Thoracic aorta (tissue), 2 donors: ENCODE measurements around the gene DHX16. TPM values are rescaled to one million over a fixed set of nuclear protein-coding genes. Genes with fewer than 3 reads are reported as not detected.

ENCODE experiments used
- ATAC-seq: fragments of 150-250 bp; one replicate; pipeline ENCODE4 v1.8.0; 2017; ENCODE audit warnings: low read depth; ENCODE audit not compliant: insufficient number of reproducible peaks, low FRiP score
- DNase-seq: peaks from one replicate; pipeline ENCODE4 v3.0.0-alpha.2; 2020; ENCODE audit warnings: low spot score
- H3K27ac ChIP-seq, 2 donors: fragments of 200-600 bp; sonication (generic); 1 replicate in 1 of 2; 2 replicates in 1 of 2; pipeline ENCODE4 v1.5.1; 2016; ENCODE audit warnings: mild to moderate bottlenecking in 2 of 2, moderate library complexity in 2 of 2
- H3K27me3 ChIP-seq: fragments of 200-600 bp; sonication (generic); replicated peaks from 2 replicates; pipeline ENCODE4 v1.6.0; 2016; ENCODE audit warnings: mild to moderate bottlenecking; ENCODE audit not compliant: insufficient read depth
- H3K36me3 ChIP-seq: fragments of 200-600 bp; sonication (generic); one replicate; pipeline ENCODE4 v1.5.1; 2016
- H3K4me1 ChIP-seq, 2 donors: fragments of 200-600 bp; sonication (generic); 1 replicate in 1 of 2; 2 replicates in 1 of 2; pipeline versions ENCODE4 v1.5.1 to v1.6.0; 2016; ENCODE audit warnings: low read depth in 2 of 2, mild to moderate bottlenecking in 1 of 2; ENCODE audit not compliant: control insufficient read depth in 1 of 2
- H3K4me3 ChIP-seq: fragments of 200-600 bp; sonication (generic); 2 replicates; pipeline ENCODE4 v1.5.1; 2016; ENCODE audit warnings: mild to moderate bottlenecking
- H3K9me3 ChIP-seq: fragments of 200-600 bp; sonication (generic); 2 replicates; pipeline ENCODE4 v1.5.1; 2016
- total RNA-seq, 2 donors: library from RNA; depleted of rRNA; stranded (reverse); fragments of >200 nt; gene quantifications; one replicate each; pipeline versions ENCODE4 v1.1.0 to v1.2.3, GENCODE V29; 2016
- TF ChIP-seq, protein P1 (sequence below): fragments of 200-600 bp; sonication (generic); IDR thresholded peaks from one replicate; pipeline ENCODE4 v1.5.1; 2019; ENCODE audit warnings: antibody characterized with exemption

DHX16 gene
- total RNA-seq, 2 donors from 2014 or later: 27.4 to 55.2 TPM

DNA sequence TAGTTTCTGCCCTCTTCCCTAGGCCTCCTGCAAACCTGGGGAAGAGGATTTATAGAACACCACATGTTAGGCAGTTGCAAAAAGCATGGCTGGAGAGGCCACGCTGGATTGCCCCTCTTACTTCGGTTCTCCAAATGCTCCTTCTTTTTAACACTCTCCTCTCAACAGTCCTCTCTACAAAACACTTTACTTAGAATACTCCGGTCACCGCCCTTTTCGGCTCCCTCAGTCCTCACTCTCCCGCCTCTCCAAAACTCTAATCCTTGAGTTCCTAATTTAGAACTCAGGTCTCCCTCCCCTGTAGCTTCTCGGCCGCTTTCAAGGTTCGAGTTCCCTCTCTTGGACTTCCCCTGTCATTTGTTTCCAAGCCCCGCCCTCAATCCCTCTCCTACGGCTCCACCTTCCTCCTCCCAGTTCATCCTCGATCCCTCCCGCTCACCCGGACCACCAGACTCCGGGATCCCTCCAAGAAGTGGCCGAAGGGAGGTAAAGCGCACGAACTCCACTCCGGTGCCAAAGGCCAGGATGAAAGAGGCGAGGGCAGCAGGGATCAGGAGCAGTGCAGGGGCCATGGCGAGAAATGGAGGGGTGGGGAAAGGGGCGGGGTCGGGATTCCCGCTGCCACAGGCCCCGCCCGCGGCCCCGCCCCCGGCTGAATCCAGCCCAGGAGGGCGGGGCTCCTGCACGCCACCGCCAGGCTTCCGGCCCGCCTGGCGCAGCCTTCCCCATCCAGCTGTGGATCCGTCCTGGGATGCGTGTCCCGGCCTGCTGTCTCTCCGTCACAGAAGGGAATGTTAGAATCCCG, 17.8 kb upstream of the DHX16 start, which contains the start of gene NRM:
Gene NRM, minus strand, starts transcription at position 582 of the 805 bp plus-strand sequence. Its CDS starts 10 bp downstream, at position 572.
- H3K4me1 ChIP-seq: peaks cover 25 to 37% of the 10 kb centered on the region in 2 donors
- peak within 1 kb of the TSS; percentile 92 for H3K4me3 ChIP-seq
- peak; percentile 80 for DNase-seq
- ATAC-seq: peak; percentile 66
- H3K9me3 ChIP-seq: no peaks in the 10 kb centered on the region
- TF ChIP-seq, protein P1, sequence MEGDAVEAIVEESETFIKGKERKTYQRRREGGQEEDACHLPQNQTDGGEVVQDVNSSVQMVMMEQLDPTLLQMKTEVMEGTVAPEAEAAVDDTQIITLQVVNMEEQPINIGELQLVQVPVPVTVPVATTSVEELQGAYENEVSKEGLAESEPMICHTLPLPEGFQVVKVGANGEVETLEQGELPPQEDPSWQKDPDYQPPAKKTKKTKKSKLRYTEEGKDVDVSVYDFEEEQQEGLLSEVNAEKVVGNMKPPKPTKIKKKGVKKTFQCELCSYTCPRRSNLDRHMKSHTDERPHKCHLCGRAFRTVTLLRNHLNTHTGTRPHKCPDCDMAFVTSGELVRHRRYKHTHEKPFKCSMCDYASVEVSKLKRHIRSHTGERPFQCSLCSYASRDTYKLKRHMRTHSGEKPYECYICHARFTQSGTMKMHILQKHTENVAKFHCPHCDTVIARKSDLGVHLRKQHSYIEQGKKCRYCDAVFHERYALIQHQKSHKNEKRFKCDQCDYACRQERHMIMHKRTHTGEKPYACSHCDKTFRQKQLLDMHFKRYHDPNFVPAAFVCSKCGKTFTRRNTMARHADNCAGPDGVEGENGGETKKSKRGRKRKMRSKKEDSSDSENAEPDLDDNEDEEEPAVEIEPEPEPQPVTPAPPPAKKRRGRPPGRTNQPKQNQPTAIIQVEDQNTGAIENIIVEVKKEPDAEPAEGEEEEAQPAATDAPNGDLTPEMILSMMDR: no peak
- no peaks in the 10 kb centered on the region for H3K36me3 ChIP-seq
- no peaks in the 10 kb centered on the region for H3K27me3 ChIP-seq
- peak within 1 kb of the TSS; percentile 92 to 100 for H3K27ac ChIP-seq

- H3K36me3 ChIP-seq: no peaks in the 10 kb centered on the region
- peaks cover 24 to 35% of the 10 kb centered on the region in 2 donors for H3K4me1 ChIP-seq
- DNase-seq (no peak), ATAC-seq (no peak)
- peak overlapping the region; percentile 92 to 100 for H3K27ac ChIP-seq
- TF ChIP-seq, protein P1: no peak
- no peaks in the 10 kb centered on the region for H3K27me3 ChIP-seq
- peak overlapping the region; percentile 92 for H3K4me3 ChIP-seq
- H3K9me3 ChIP-seq: no peaks in the 10 kb centered on the region
Observed at GRCh38 chr6:30689985-30690384, 17.2 kb upstream of the DHX16 start.

DNA sequence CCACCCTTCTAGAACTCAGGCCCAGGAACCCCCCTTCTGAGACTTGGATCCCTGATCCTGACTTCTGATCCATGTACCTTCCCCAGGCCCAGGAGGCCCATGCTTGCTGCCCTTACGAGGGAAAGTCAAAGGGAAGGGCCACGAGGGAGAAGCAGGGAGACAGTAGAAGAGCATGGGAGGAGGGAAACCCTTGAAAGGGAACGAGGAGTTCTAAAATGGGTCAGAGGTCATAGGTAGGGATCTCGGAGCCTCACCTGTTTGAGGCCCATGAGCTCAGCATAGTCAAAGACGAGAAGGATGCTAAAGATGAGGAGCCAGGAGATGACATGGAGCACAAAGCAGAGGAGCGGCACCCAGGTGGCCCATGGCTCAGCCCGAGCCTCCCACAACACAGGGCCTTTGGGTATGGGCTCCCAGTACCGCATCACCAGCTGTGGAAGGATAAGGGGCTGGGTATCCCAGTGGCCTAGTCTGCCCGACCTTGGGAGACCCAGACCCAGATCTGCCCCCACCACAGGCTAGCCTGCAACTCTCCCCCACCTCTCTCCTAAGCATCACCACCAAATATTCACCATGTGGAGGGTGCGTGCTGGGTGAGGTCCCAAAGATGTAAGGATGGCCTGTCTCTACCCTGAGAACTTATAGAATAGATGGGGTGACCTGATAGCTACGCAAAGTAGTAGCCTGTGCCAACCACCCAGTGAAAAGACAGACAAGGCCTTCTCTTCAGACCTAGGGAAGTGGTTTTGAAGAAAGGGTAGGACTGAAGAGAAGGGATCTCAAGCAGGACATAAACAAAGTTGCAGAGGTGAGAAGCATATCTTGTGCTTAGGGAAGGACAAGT, 16.4 kb upstream of the DHX16 start:
- TF ChIP-seq, protein P1: no peak
- peaks cover 24 to 36% of the 10 kb centered on the region in 2 donors for H3K4me1 ChIP-seq
- no peaks in the 10 kb centered on the region for H3K36me3 ChIP-seq
- DNase-seq: no peak
- no peak overlapping the region for H3K4me3 ChIP-seq
- no peak for ATAC-seq
- peak overlapping the region; percentile 100 for H3K27ac ChIP-seq
- no peaks in the 10 kb centered on the region for H3K27me3 ChIP-seq
- no peaks in the 10 kb centered on the region for H3K9me3 ChIP-seq

DNA sequence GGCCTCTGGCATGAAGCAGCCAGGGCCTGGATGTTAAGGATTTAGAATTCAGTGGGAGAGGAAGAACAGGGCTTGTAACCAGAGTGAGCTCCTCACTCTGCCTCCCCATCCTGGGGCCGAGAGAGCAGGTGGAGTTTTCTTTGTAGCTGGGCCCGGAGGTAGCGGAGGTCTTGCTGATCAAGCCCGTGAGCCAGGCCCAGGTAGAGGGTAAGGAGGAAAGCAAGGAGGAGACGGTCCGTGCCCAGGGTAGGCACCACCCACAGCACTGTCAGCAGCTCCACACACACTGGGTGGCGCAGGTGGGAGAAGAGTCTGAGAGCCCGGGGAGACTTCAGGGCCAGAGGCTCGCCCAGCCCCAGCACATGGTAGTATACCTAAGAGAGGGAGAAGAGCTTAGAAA, 15.8 kb upstream of the DHX16 start:
- peak overlapping the region; percentile 99 for H3K4me3 ChIP-seq
- peaks cover 24 to 36% of the 10 kb centered on the region in 2 donors for H3K4me1 ChIP-seq
- DNase-seq: no peak

More for the DNA sequence above, 15.8 kb upstream of the DHX16 start:
- Histone ChIP-seq H3K27ac (peak overlapping the region; percentile 100), H3K9me3 (no peaks in the 10 kb centered on the region), H3K36me3 (no peaks in the 10 kb centered on the region), H3K27me3 (no peaks in the 10 kb centered on the region)
- TF ChIP-seq, protein P1: no peak
- ATAC-seq: no peak
